ENCODE data around the gene PLK1. TPM values are rescaled to one million over a fixed set of nuclear protein-coding genes. Genes with fewer than 3 reads are reported as not detected.

The PLK1 gene
- total RNA-seq, 1 donor from 2014 or later: 8.1 TPM

- DNase-seq (ENCODE audit: extremely low spot score in 2 of 2): no peak
- Histone ChIP-seq H3K4me3 (no peak overlapping the region), H3K36me3 (peaks cover 0 to 96% of the 10 kb centered on the region in 2 donors), H3K4me1 (no peaks in the 10 kb centered on the region), H3K27ac (no peak overlapping the region), H3K27me3 (no peaks in the 10 kb centered on the region), H3K9me3 (no peaks in the 10 kb centered on the region)
- TF ChIP-seq CTCF (IDR thresholded peaks at IDR 0.05): no peak
- no peak for TF ChIP-seq POLR2A (IDR thresholded peaks at IDR 0.05)
- TF ChIP-seq POLR2AphosphoS5 (IDR thresholded peaks at IDR 0.05; ENCODE audit: insufficient read depth in 1 of 2, low read depth in 1 of 2): no peak
- intact Hi-C loops (cut with DNase I): no loop called here
Observed at GRCh38 chr16:23663918-23664317, 14.8 kb upstream of the PLK1 start.

- no peak for DNase-seq (ENCODE audit: extremely low spot score in 2 of 2)
- peaks cover 0 to 81% of the 10 kb centered on the region in 2 donors for H3K36me3 ChIP-seq
- TF ChIP-seq POLR2A (IDR thresholded peaks at IDR 0.05): no peak
- TF ChIP-seq POLR2AphosphoS5 (IDR thresholded peaks at IDR 0.05; ENCODE audit: insufficient read depth in 1 of 2, low read depth in 1 of 2): no peak
- TF ChIP-seq CTCF (IDR thresholded peaks at IDR 0.05): no peak
- no peaks in the 10 kb centered on the region for H3K9me3 ChIP-seq
- intact Hi-C loops (cut with DNase I): no loop called here
- H3K27me3 ChIP-seq: no peaks in the 10 kb centered on the region
- no peak overlapping the region for H3K4me3 ChIP-seq
- H3K27ac ChIP-seq: no peak overlapping the region
- H3K4me1 ChIP-seq: no peaks in the 10 kb centered on the region
Observed at GRCh38 chr16:23666571-23667354, 11.9 kb upstream of the PLK1 start.

- Histone ChIP-seq H3K4me3 (no peak overlapping the region), H3K4me1 (no peaks in the 10 kb centered on the region), H3K27me3 (no peaks in the 10 kb centered on the region), H3K36me3 (peaks cover 0 to 81% of the 10 kb centered on the region in 2 donors), H3K27ac (no peak overlapping the region), H3K9me3 (no peaks in the 10 kb centered on the region)
- intact Hi-C loops (cut with DNase I): no loop called here
- TF ChIP-seq POLR2AphosphoS5 (IDR thresholded peaks at IDR 0.05; ENCODE audit: insufficient read depth in 1 of 2, low read depth in 1 of 2) (no peak), CTCF (IDR thresholded peaks at IDR 0.05) (no peak), POLR2A (IDR thresholded peaks at IDR 0.05) (no peak)
- DNase-seq (ENCODE audit: extremely low spot score in 2 of 2): no peak
Observed at GRCh38 chr16:23667355-23667659, 11.4 kb upstream of the PLK1 start.

GRCh38 chr16:23668225-23668624 is 10.5 kb upstream of the PLK1 start:
- Histone ChIP-seq H3K9me3 (no peaks in the 10 kb centered on the region), H3K36me3 (peaks cover 0 to 77% of the 10 kb centered on the region in 2 donors), H3K27ac (no peak overlapping the region), H3K4me3 (no peak overlapping the region), H3K4me1 (no peaks in the 10 kb centered on the region), H3K27me3 (no peaks in the 10 kb centered on the region)
- DNase-seq (ENCODE audit: extremely low spot score in 2 of 2): no peak
- TF ChIP-seq POLR2A (IDR thresholded peaks at IDR 0.05) (no peak), CTCF (IDR thresholded peaks at IDR 0.05) (no peak), POLR2AphosphoS5 (IDR thresholded peaks at IDR 0.05; ENCODE audit: insufficient read depth in 1 of 2, low read depth in 1 of 2) (no peak)
- intact Hi-C loops (cut with DNase I): no loop called here

- intact Hi-C loops (cut with DNase I): no loop called here
- H3K4me3 ChIP-seq: no peak overlapping the region
- H3K27me3 ChIP-seq: no peaks in the 10 kb centered on the region
- DNase-seq (ENCODE audit: extremely low spot score in 2 of 2): no peak
- H3K9me3 ChIP-seq: no peaks in the 10 kb centered on the region
- H3K36me3 ChIP-seq: peaks cover 0 to 70% of the 10 kb centered on the region in 2 donors
- H3K4me1 ChIP-seq: no peaks in the 10 kb centered on the region
- H3K27ac ChIP-seq: no peak overlapping the region
- no peak for TF ChIP-seq CTCF (IDR thresholded peaks at IDR 0.05)
- no peak for TF ChIP-seq POLR2A (IDR thresholded peaks at IDR 0.05)
- no peak for TF ChIP-seq POLR2AphosphoS5 (IDR thresholded peaks at IDR 0.05; ENCODE audit: insufficient read depth in 1 of 2, low read depth in 1 of 2)
Observed at GRCh38 chr16:23668873-23669272, 9.8 kb upstream of the PLK1 start.

Data from vagina (tissue), 2 donors.